GM10266 (cell line): ENCODE results near the gene STK40.

Experiments
- DNase-seq: peaks from one replicate; pipeline ENCODE4 v3.0.0; 2012; ENCODE audit errors: extremely low spot score
- CTCF ChIP-seq: IDR thresholded peaks from 2 replicates; pipeline ENCODE4 v1.5.1; 2012; ENCODE audit warnings: mild to moderate bottlenecking, low read depth; ENCODE audit not compliant: control insufficient read depth, insufficient read depth; ENCODE audit errors: missing control alignments

Gene STK40

GRCh38 chr1:36390411-36390810, 4.7 kb upstream of the STK40 start:
- no peak for TF ChIP-seq CTCF

GRCh38 chr1:36389999-36390398, 4.3 kb upstream of the STK40 start:
- no peak for DNase-seq
- TF ChIP-seq CTCF: no peak

More at GRCh38 chr1:36390411-36390810, 4.7 kb upstream of the STK40 start:
- no peak for DNase-seq

- TF ChIP-seq CTCF: no peak
- no peak for DNase-seq
Measured at GRCh38 chr1:36389261-36389660, 3.5 kb upstream of the STK40 start.

- DNase-seq: no peak
- no peak for TF ChIP-seq CTCF
Measured at GRCh38 chr1:36387141-36387949, 1.6 kb upstream of the STK40 start.

- peak; percentile 89 for DNase-seq
- TF ChIP-seq CTCF: no peak
Measured at GRCh38 chr1:36386265-36387140, 779 bp upstream of the STK40 start.

GRCh38 chr1:36384542-36385409, 948 bp downstream of the STK40 start:
- DNase-seq: no peak
- TF ChIP-seq CTCF: no peak
